ENCODE data around the gene ZSCAN1.
A peak's percentile ranks its signal among the peaks of the same experiment; 100 is the strongest.

The ZSCAN1 gene

GRCh38 chr19:58097349-58097748, 63.5 kb downstream of the ZSCAN1 start:
- no peak for DNase-seq (ENCODE audit: low read depth in 2 of 2)
- no peak for TF ChIP-seq CTCF (IDR thresholded peaks at IDR 0.05; ENCODE audit: low read depth, low read length)
- H3K4me3 ChIP-seq (replicated peaks in 1 of 2; ENCODE audit: low read depth in 2 of 2, low read length in 2 of 2): peak overlapping the region; percentile 96 to 98

- peak within 1 kb of the TSS; percentile 96 to 98 for H3K4me3 ChIP-seq (replicated peaks in 1 of 2; ENCODE audit: low read depth in 2 of 2, low read length in 2 of 2)
- DNase-seq (ENCODE audit: low read depth in 2 of 2): peak; percentile 96 to 98
- no peak for TF ChIP-seq CTCF (IDR thresholded peaks at IDR 0.05; ENCODE audit: low read depth, low read length)
These were observed 64.2 kb downstream of the ZSCAN1 start, which contains the start of gene ZSCAN18 for GRCh38 chr19:58097781-58098681. Gene ZSCAN18 (minus strand): TSS chr19:58098231. CDS start chr19:58090267, 7,964 bp downstream.

- DNase-seq (ENCODE audit: low read depth in 2 of 2): no peak
- no peak for TF ChIP-seq CTCF (IDR thresholded peaks at IDR 0.05; ENCODE audit: low read depth, low read length)
- peak overlapping the region; percentile 55 to 96 for H3K4me3 ChIP-seq (replicated peaks in 1 of 2; ENCODE audit: low read depth in 2 of 2, low read length in 2 of 2)
These were observed 64.8 kb downstream of the ZSCAN1 start for GRCh38 chr19:58098682-58098998.

Measured in cardiac fibroblast (primary cell).